ENCODE results near the gene GIPC3. TPM values are rescaled to one million over a fixed set of nuclear protein-coding genes. Genes with fewer than 3 reads are reported as not detected.

The GIPC3 gene
- total and polyA plus RNA-seq, 2 of the 8 experiments (the other 6 are each of a cell fraction or from before 2014, with no cell fraction given): 1.0 to 1.2 TPM

DNA sequence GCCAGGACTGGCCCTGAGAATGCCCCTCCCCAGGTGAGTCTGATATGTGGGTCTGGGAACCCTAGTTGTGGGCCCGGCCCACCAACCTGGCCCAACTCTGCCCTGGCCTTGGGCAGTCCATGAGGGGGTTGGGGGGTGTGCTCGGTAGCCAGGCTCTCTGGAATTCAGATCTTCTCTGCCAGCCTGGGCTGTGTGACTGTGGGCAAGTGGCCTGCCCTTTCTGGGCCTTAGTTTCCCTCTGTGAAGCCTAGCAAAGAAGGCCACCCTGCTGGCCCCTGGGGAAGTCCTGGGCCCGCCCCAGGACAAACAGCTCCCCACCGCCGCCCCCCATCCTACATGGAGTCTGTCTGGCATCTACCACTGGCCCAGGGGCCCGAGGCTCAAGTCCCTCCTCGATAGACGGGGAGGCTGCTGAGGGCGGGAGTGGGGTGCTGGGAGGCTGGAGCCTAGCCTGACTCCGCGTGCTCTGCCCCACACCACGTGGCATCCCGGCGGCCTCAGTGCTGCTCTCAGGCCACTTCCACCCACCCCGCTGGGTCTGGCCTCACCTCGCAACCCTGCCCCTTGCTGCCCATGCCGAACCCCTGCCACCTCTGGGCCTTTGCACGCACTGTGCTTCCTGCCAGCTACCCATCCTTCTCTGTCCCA lies 29.7 kb downstream of the GIPC3 start (continued):
- TF ChIP-seq, protein P1, sequence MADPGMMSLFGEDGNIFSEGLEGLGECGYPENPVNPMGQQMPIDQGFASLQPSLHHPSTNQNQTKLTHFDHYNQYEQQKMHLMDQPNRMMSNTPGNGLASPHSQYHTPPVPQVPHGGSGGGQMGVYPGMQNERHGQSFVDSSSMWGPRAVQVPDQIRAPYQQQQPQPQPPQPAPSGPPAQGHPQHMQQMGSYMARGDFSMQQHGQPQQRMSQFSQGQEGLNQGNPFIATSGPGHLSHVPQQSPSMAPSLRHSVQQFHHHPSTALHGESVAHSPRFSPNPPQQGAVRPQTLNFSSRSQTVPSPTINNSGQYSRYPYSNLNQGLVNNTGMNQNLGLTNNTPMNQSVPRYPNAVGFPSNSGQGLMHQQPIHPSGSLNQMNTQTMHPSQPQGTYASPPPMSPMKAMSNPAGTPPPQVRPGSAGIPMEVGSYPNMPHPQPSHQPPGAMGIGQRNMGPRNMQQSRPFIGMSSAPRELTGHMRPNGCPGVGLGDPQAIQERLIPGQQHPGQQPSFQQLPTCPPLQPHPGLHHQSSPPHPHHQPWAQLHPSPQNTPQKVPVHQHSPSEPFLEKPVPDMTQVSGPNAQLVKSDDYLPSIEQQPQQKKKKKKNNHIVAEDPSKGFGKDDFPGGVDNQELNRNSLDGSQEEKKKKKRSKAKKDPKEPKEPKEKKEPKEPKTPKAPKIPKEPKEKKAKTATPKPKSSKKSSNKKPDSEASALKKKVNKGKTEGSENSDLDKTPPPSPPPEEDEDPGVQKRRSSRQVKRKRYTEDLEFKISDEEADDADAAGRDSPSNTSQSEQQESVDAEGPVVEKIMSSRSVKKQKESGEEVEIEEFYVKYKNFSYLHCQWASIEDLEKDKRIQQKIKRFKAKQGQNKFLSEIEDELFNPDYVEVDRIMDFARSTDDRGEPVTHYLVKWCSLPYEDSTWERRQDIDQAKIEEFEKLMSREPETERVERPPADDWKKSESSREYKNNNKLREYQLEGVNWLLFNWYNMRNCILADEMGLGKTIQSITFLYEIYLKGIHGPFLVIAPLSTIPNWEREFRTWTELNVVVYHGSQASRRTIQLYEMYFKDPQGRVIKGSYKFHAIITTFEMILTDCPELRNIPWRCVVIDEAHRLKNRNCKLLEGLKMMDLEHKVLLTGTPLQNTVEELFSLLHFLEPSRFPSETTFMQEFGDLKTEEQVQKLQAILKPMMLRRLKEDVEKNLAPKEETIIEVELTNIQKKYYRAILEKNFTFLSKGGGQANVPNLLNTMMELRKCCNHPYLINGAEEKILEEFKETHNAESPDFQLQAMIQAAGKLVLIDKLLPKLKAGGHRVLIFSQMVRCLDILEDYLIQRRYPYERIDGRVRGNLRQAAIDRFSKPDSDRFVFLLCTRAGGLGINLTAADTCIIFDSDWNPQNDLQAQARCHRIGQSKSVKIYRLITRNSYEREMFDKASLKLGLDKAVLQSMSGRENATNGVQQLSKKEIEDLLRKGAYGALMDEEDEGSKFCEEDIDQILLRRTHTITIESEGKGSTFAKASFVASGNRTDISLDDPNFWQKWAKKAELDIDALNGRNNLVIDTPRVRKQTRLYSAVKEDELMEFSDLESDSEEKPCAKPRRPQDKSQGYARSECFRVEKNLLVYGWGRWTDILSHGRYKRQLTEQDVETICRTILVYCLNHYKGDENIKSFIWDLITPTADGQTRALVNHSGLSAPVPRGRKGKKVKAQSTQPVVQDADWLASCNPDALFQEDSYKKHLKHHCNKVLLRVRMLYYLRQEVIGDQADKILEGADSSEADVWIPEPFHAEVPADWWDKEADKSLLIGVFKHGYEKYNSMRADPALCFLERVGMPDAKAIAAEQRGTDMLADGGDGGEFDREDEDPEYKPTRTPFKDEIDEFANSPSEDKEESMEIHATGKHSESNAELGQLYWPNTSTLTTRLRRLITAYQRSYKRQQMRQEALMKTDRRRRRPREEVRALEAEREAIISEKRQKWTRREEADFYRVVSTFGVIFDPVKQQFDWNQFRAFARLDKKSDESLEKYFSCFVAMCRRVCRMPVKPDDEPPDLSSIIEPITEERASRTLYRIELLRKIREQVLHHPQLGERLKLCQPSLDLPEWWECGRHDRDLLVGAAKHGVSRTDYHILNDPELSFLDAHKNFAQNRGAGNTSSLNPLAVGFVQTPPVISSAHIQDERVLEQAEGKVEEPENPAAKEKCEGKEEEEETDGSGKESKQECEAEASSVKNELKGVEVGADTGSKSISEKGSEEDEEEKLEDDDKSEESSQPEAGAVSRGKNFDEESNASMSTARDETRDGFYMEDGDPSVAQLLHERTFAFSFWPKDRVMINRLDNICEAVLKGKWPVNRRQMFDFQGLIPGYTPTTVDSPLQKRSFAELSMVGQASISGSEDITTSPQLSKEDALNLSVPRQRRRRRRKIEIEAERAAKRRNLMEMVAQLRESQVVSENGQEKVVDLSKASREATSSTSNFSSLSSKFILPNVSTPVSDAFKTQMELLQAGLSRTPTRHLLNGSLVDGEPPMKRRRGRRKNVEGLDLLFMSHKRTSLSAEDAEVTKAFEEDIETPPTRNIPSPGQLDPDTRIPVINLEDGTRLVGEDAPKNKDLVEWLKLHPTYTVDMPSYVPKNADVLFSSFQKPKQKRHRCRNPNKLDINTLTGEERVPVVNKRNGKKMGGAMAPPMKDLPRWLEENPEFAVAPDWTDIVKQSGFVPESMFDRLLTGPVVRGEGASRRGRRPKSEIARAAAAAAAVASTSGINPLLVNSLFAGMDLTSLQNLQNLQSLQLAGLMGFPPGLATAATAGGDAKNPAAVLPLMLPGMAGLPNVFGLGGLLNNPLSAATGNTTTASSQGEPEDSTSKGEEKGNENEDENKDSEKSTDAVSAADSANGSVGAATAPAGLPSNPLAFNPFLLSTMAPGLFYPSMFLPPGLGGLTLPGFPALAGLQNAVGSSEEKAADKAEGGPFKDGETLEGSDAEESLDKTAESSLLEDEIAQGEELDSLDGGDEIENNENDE (IDR thresholded peaks at IDR 0.05; ENCODE audit: insufficient replicate concordance, low read length): no peak
- TF ChIP-seq BRCA1 (IDR thresholded peaks at IDR 0.05; ENCODE audit: low read depth, low read length) (no peak), JUND (IDR thresholded peaks at IDR 0.05; ENCODE audit: low read length) (no peak), EP300 (IDR thresholded peaks at IDR 0.05; ENCODE audit: borderline replicate concordance in 1 of 2, low read depth in 2 of 2, low read length in 2 of 2) (no peak)
- TF ChIP-seq, protein P2, sequence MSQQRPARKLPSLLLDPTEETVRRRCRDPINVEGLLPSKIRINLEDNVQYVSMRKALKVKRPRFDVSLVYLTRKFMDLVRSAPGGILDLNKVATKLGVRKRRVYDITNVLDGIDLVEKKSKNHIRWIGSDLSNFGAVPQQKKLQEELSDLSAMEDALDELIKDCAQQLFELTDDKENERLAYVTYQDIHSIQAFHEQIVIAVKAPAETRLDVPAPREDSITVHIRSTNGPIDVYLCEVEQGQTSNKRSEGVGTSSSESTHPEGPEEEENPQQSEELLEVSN (IDR thresholded peaks at IDR 0.05): no peak
